Gastrocnemius medialis (tissue), 4 donors: ENCODE data around the gene MARCHF10. TPM values are rescaled to one million over a fixed set of nuclear protein-coding genes. Genes with fewer than 3 reads are reported as not detected.

Source experiments
- ATAC-seq, 2 donors: fragments of 150-250 bp; one replicate each; pipeline ENCODE4 v1.9.1; 2016
- DNase-seq, 2 donors: peaks; one replicate each; pipeline ENCODE4 v3.0.0-alpha.2; 2019
- H3K27ac ChIP-seq, 4 donors: fragments of 200-600 bp; sonication (generic); 1 replicate in 1 of 4; 2 replicates in 3 of 4; pipeline ENCODE4 v1.5.1; 2016 to 2018; ENCODE audit warnings: mild to moderate bottlenecking in 2 of 4, moderate library complexity in 1 of 4
- H3K27me3 ChIP-seq, 3 donors: fragments of 200-600 bp; sonication (generic) in 2 of 3; 1 replicate in 1 of 3; 2 replicates in 2 of 3; pipeline versions ENCODE4 v1.5.1 to v1.6.0; 2016 to 2019; ENCODE audit warnings: mild to moderate bottlenecking in 1 of 3, moderate library complexity in 1 of 3
- H3K36me3 ChIP-seq, 2 donors: fragments of 200-600 bp; sonication (generic) in 1 of 2; one replicate each; pipeline ENCODE4 v1.5.1; 2017 to 2018
- H3K4me1 ChIP-seq, 2 donors: fragments of 200-600 bp; sonication (generic) in 1 of 2; one replicate each; pipeline ENCODE4 v1.5.1; 2016 to 2017; ENCODE audit warnings: mild to moderate bottlenecking in 2 of 2
- H3K4me3 ChIP-seq, 4 donors: fragments of 200-600 bp; sonication (generic) in 3 of 4; 1 replicate in 1 of 4; 2 replicates in 3 of 4; pipeline ENCODE4 v1.5.1; 2016 to 2019; ENCODE audit warnings: mild to moderate bottlenecking in 2 of 4
- H3K9me3 ChIP-seq, 3 donors: fragments of 200-600 bp; sonication (generic) in 2 of 3; 1 replicate in 1 of 3; 2 replicates in 2 of 3; pipeline ENCODE4 v1.5.1; 2016 to 2019
- POLR2A ChIP-seq, 2 donors: fragments of 450-650 bp; IDR thresholded peaks; one replicate each; pipeline ENCODE4 v1.6.1; 2017; ENCODE audit warnings: antibody characterized with exemption in 2 of 2, mild to moderate bottlenecking in 2 of 2, moderate library complexity in 2 of 2
- in situ Hi-C, 4 donors: fragments of 200-750 bp; cut with MboI; loops; one replicate each; pipeline versions ENCODE4 v1.15.0 to v1.8.0; 2017; ENCODE audit warnings: low sequenced_read_pairs in 4 of 4
- intact Hi-C: fragments of 100-400 bp; cut with DNase I; formaldehyde crosslinking; loops from one replicate; pipeline ENCODE4 v1.15.1; 2023; ENCODE audit warnings: low total_unique reads
- total RNA-seq, 4 donors: library from RNA; depleted of rRNA; stranded (reverse); fragments of >200 nt; gene quantifications; one replicate each; pipeline versions ENCODE4 v1.1.0 to v1.2.3, GENCODE V29; 2016
- TF ChIP-seq, protein P1 (sequence below), 5 experiments: fragments of 450-650 bp in 3 of 5; fragments of 200-600 bp in 2 of 5; sonication (generic) in 2 of 5; IDR thresholded peaks in 4 of 5; conservative IDR thresholded peaks in 1 of 5; 1 replicate in 4 of 5; 2 replicates in 1 of 5; pipeline ENCODE4 v1.5.1; 2016 to 2019; ENCODE audit warnings: antibody characterized with exemption in 5 of 5, mild to moderate bottlenecking in 3 of 5, moderate library complexity in 3 of 5

MARCHF10 gene
- total RNA-seq, 4 donors from 2014 or later: not detected

DNA sequence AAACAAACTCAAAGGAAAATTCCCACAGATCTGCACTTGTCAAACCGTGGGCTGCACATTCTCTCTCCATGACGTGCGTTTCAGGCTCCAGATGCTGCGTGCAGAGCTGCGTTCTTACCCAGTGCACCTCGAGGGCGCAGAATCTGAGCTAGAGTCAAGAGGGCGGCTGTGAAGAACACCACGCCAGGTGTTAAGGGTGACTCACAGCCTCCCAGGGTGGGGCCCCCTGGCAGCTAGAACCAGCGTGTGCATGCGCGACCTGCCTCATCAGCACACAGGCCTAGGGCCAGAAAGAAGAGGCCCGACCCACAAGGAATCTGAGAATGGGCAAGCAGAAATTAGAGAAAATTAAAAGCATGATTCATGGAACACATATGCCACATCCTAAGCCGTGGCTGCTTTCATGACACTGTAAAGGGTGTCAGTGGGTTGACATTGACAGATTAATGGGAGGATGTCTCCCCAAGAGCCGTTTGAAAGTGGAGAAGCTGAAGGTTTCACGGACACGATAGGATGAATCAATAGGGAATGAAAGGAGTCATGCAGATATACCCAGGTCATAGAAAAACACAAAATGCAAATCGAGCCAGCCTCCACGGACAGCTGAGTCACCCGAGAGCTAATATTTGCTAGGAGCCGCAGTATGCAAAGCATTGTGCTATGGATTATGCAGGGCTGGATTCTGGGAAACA lies 29.0 kb downstream of the MARCHF10 start:
- Histone ChIP-seq H3K4me1 (no peaks in the 10 kb centered on the region), H3K27me3 (no peaks in the 10 kb centered on the region), H3K27ac (no peak overlapping the region), H3K4me3 (no peak overlapping the region), H3K9me3 (no peaks in the 10 kb centered on the region), H3K36me3 (no peaks in the 10 kb centered on the region)
- no peak for DNase-seq
- intact Hi-C loops: no loop called here
- TF ChIP-seq POLR2A (IDR thresholded peaks at IDR 0.05): no peak
- TF ChIP-seq, protein P1, sequence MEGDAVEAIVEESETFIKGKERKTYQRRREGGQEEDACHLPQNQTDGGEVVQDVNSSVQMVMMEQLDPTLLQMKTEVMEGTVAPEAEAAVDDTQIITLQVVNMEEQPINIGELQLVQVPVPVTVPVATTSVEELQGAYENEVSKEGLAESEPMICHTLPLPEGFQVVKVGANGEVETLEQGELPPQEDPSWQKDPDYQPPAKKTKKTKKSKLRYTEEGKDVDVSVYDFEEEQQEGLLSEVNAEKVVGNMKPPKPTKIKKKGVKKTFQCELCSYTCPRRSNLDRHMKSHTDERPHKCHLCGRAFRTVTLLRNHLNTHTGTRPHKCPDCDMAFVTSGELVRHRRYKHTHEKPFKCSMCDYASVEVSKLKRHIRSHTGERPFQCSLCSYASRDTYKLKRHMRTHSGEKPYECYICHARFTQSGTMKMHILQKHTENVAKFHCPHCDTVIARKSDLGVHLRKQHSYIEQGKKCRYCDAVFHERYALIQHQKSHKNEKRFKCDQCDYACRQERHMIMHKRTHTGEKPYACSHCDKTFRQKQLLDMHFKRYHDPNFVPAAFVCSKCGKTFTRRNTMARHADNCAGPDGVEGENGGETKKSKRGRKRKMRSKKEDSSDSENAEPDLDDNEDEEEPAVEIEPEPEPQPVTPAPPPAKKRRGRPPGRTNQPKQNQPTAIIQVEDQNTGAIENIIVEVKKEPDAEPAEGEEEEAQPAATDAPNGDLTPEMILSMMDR (IDR thresholded peaks at IDR 0.05 in 4 of 5, conservative IDR thresholded peaks at IDR 0.05 in 1 of 5): no peak
- no peak for ATAC-seq
- in situ Hi-C loops: no loop called here

DNA sequence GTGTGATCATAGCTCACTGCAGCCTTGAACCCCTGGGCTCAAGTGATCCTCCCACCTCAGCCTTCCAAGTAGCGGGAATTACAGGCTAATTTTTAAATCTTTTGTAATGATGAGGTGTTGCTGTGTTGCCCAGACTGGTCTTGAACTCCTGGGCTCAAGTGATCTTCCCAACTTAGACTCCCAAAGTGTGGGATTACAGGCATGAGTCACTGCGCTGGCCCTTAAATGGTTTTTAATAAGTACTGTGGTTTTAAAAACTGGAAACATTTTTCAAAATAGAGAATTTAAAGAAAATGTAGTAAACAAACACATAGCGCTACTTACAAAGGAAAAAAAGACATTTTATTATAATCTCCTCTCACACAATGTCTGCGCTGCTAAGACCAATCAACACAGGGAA lies 32.2 kb downstream of the MARCHF10 start:
- Histone ChIP-seq H3K36me3 (no peaks in the 10 kb centered on the region), H3K27ac (no peak overlapping the region), H3K27me3 (peaks cover 0 to 2% (median 0%) of the 10 kb centered on the region in 3 donors), H3K4me3 (no peak overlapping the region), H3K4me1 (no peaks in the 10 kb centered on the region), H3K9me3 (no peaks in the 10 kb centered on the region)
- DNase-seq: no peak
- intact Hi-C loops (no loop called here), in situ Hi-C loops (no loop called here)
- TF ChIP-seq, protein P1 (IDR thresholded peaks at IDR 0.05 in 4 of 5, conservative IDR thresholded peaks at IDR 0.05 in 1 of 5): no peak
- TF ChIP-seq POLR2A (IDR thresholded peaks at IDR 0.05): no peak
- ATAC-seq: no peak

DNA sequence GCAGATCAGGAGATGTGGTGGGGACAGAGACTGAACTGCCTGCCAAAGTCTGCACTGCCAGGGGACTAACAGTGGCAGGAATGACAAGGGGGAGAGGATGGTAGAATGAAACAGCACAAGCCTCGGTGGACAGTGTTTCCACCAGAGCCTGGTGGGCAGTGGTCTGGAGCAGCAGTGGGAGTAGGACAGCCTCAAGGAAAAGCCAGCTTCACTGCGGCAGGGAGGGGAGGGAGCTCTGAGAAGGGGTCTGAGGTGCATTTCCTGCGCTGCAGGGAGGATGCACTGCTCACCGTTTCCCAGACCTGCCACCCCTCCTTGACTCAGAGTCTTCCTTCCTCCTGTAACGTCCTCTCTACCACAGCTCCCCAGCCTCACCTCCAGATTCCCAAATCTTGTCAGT lies 33.8 kb downstream of the MARCHF10 start:
- no peak for DNase-seq
- in situ Hi-C loops: no loop called here
- no peak overlapping the region for H3K4me3 ChIP-seq

DNA sequence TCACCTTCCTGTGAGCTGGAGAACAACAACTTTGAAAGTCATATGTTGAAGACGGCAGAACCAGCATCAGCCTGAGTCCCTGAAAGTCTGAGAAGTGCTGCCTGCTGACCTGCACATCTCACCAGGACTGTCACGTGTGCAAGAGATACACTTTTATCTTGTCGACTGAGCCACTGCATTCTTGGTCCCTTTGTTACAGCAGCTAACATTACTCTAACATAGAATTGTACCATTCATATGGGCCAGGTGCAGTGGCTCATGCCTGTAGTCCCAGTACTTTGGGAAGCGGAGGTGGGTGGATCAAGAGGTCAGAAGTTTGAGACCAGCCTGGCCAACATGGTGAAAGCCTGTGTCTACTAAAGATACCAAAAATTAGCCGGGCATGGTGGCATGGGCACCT lies 40.1 kb downstream of the MARCHF10 start:
- intact Hi-C loops: no loop called here
- H3K27ac ChIP-seq: no peak overlapping the region
- peaks cover 0 to 2% (median 0%) of the 10 kb centered on the region in 3 donors for H3K27me3 ChIP-seq
- DNase-seq: no peak
- in situ Hi-C loops: no loop called here
- H3K4me3 ChIP-seq: no peak overlapping the region
- ATAC-seq: no peak
- H3K9me3 ChIP-seq: no peaks in the 10 kb centered on the region
- no peaks in the 10 kb centered on the region for H3K36me3 ChIP-seq
- H3K4me1 ChIP-seq: no peaks in the 10 kb centered on the region
- TF ChIP-seq, protein P1 (IDR thresholded peaks at IDR 0.05 in 4 of 5, conservative IDR thresholded peaks at IDR 0.05 in 1 of 5): no peak
- no peak for TF ChIP-seq POLR2A (IDR thresholded peaks at IDR 0.05)

More for the DNA sequence above, 33.8 kb downstream of the MARCHF10 start:
- no peak overlapping the region for H3K27ac ChIP-seq
- intact Hi-C loops: no loop called here
- TF ChIP-seq POLR2A (IDR thresholded peaks at IDR 0.05): no peak
- TF ChIP-seq, protein P1 (IDR thresholded peaks at IDR 0.05 in 4 of 5, conservative IDR thresholded peaks at IDR 0.05 in 1 of 5): no peak
- peaks cover 0 to 2% (median 0%) of the 10 kb centered on the region in 3 donors for H3K27me3 ChIP-seq
- no peaks in the 10 kb centered on the region for H3K4me1 ChIP-seq
- ATAC-seq: no peak
- no peaks in the 10 kb centered on the region for H3K36me3 ChIP-seq
- no peaks in the 10 kb centered on the region for H3K9me3 ChIP-seq

DNA sequence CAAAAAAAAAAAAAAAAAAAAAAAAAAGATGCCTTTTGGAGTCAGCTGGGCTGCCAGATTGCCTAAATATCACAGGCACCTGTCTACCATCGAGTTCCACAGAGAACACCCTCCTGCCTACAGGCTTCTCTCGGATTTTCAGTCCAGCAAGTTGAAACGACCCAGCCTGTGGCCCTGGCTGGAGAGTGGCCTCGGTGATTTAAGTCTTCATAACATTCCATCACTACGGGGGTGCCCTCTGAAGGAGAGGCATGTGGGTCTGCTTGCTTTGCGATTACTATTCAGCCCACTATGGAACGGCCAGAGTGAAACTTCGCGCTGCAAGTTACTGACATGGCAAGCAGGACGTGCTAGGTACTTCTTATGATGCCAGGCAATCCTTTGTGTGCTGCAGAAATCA lies 42.8 kb downstream of the MARCHF10 start:
- no peak for ATAC-seq
- DNase-seq: no peak
- Histone ChIP-seq H3K36me3 (no peaks in the 10 kb centered on the region), H3K27ac (no peak overlapping the region), H3K4me1 (no peaks in the 10 kb centered on the region), H3K27me3 (peaks cover 0 to 7% (median 4%) of the 10 kb centered on the region in 3 donors), H3K9me3 (no peaks in the 10 kb centered on the region), H3K4me3 (no peak overlapping the region)
- intact Hi-C loops: no loop called here
- in situ Hi-C loops: no loop called here
- TF ChIP-seq, protein P1 (IDR thresholded peaks at IDR 0.05 in 4 of 5, conservative IDR thresholded peaks at IDR 0.05 in 1 of 5): no peak
- TF ChIP-seq POLR2A (IDR thresholded peaks at IDR 0.05): no peak
